DOHH2 (cell line): ENCODE results near the gene TIMM17B.
A peak's percentile ranks its signal among the peaks of the same experiment; 100 is the strongest.

Experiments used
- H3F3A ChIP-seq: fragments of 200-600 bp; sonication (generic), shearing (Covaris generic); 2 replicates; pipeline ENCODE4 v1.6.0; 2016; ENCODE audit warnings: antibody characterized with exemption, mild to moderate bottlenecking; ENCODE audit not compliant: control insufficient read depth, insufficient read depth
- H3K27ac ChIP-seq: fragments of 200-600 bp; sonication (generic); 2 replicates; pipeline ENCODE4 v1.5.1; 2014; ENCODE audit warnings: low read depth, mild to moderate bottlenecking, low read length, moderate library complexity
- H3K27me3 ChIP-seq: fragments of 200-600 bp; sonication (generic); 2 replicates; pipeline ENCODE4 v1.6.1; 2014; ENCODE audit warnings: mild to moderate bottlenecking, low read length, mixed read lengths; ENCODE audit not compliant: control insufficient read depth
- H3K36me3 ChIP-seq: fragments of 200-600 bp; sonication (generic); 2 replicates; pipeline ENCODE4 v1.6.1; 2014; ENCODE audit warnings: mild to moderate bottlenecking, low read length, moderate library complexity, mixed read lengths; ENCODE audit not compliant: control insufficient read depth
- H3K4me1 ChIP-seq: fragments of 200-600 bp; sonication (generic); 2 replicates; pipeline ENCODE4 v1.6.1; 2014; ENCODE audit warnings: mild to moderate bottlenecking, low read length, mixed read lengths; ENCODE audit not compliant: control insufficient read depth
- H3K4me2 ChIP-seq: fragments of 200-600 bp; sonication (generic); 2 replicates; pipeline ENCODE4 v1.6.0; 2014; ENCODE audit warnings: mild to moderate bottlenecking, low read length, moderate library complexity
- H3K4me3 ChIP-seq: fragments of 200-600 bp; sonication (generic); 2 replicates; pipeline ENCODE4 v1.5.1; 2014; ENCODE audit warnings: mild to moderate bottlenecking, low read length, mixed read lengths
- H3K79me2 ChIP-seq: fragments of 200-600 bp; sonication (generic); 2 replicates; pipeline ENCODE4 v1.6.1; 2014; ENCODE audit warnings: mild to moderate bottlenecking, low read length, mixed read lengths; ENCODE audit not compliant: control insufficient read depth
- H3K9me2 ChIP-seq: fragments of 200-600 bp; sonication (generic); replicated peaks from 2 replicates; pipeline ENCODE4 v1.6.1; 2014; ENCODE audit warnings: mild to moderate bottlenecking, low read length, mixed read lengths; ENCODE audit not compliant: control insufficient read depth
- H3K9me3 ChIP-seq: fragments of 200-600 bp; sonication (generic); 2 replicates; pipeline ENCODE4 v1.6.1; 2014; ENCODE audit warnings: antibody characterized with exemption, low read length, mixed read lengths; ENCODE audit not compliant: control insufficient read depth, insufficient read depth
- H4K20me1 ChIP-seq: fragments of 200-600 bp; sonication (generic); 2 replicates; pipeline ENCODE4 v1.6.0; 2014; ENCODE audit warnings: low read depth, mild to moderate bottlenecking, antibody characterized with exemption, low read length, moderate library complexity; ENCODE audit not compliant: control insufficient read depth, insufficient read depth
- CTCF ChIP-seq: fragments of 200-600 bp; sonication (generic); IDR thresholded peaks from one replicate; pipeline ENCODE4 v1.5.1; 2014; ENCODE audit warnings: antibody characterized with exemption, mild to moderate bottlenecking, low read depth, low read length; ENCODE audit not compliant: poor library complexity, severe bottlenecking
- EZH2phosphoT487 ChIP-seq: fragments of 200-600 bp; sonication (generic); IDR thresholded peaks from 2 replicates; pipeline ENCODE4 v1.6.1; 2017; ENCODE audit warnings: borderline replicate concordance, mild to moderate bottlenecking, antibody characterized with exemption, low read length, moderate library complexity, mixed read lengths

TIMM17B gene

GRCh38 chrX:48934581-48935300 is 37.2 kb upstream of the TIMM17B start:
- no peaks in the 10 kb centered on the region for H3K9me2 ChIP-seq
- H3K27ac ChIP-seq, result peak overlapping the region; percentile 12; the same call in 1 of the 2 replicates
- H3K27me3 ChIP-seq, result no peaks in the 10 kb centered on the region
- peaks cover 47% of the 10 kb centered on the region for H3K79me2 ChIP-seq
- no peaks in the 10 kb centered on the region for H3K9me3 ChIP-seq
- H4K20me1 ChIP-seq, result no peaks in the 10 kb centered on the region
- H3K4me1 ChIP-seq, result peaks cover 60% of the 10 kb centered on the region
- peaks cover 12% of the 10 kb centered on the region for H3F3A ChIP-seq
- no peak overlapping the region for H3K4me3 ChIP-seq
- TF ChIP-seq EZH2phosphoT487 (no peak), CTCF (no peak)
- no peak overlapping the region for H3K4me2 ChIP-seq
- H3K36me3 ChIP-seq, result peaks cover 55% of the 10 kb centered on the region

GRCh38 chrX:48933757-48934156 is 36.2 kb upstream of the TIMM17B start:
- Histone ChIP-seq H4K20me1 (no peaks in the 10 kb centered on the region), H3K9me2 (no peaks in the 10 kb centered on the region), H3K9me3 (no peaks in the 10 kb centered on the region), H3F3A (peaks cover 3% of the 10 kb centered on the region; the same call in 1 of the 2 replicates), H3K4me1 (peaks cover 52% of the 10 kb centered on the region), H3K36me3 (peaks cover 48% of the 10 kb centered on the region), H3K27ac (peak overlapping the region; percentile 30), H3K4me3 (no peak overlapping the region), H3K27me3 (no peaks in the 10 kb centered on the region), H3K79me2 (peaks cover 37% of the 10 kb centered on the region), H3K4me2 (no peak overlapping the region)
- TF ChIP-seq EZH2phosphoT487 (no peak), CTCF (no peak)

GRCh38 chrX:48927736-48928382 is 30.3 kb upstream of the TIMM17B start:
- peaks cover 28% of the 10 kb centered on the region for H3K36me3 ChIP-seq
- no peak overlapping the region for H3K27ac ChIP-seq

More at GRCh38 chrX:48927736-48928382, 30.3 kb upstream of the TIMM17B start:
- H4K20me1 ChIP-seq, result no peaks in the 10 kb centered on the region
- H3K4me1 ChIP-seq, result peaks cover 15% of the 10 kb centered on the region
- H3F3A ChIP-seq, result no peaks in the 10 kb centered on the region
- H3K4me2 ChIP-seq, result peak overlapping the region; percentile 39
- TF ChIP-seq EZH2phosphoT487, result no peak
- TF ChIP-seq CTCF, result no peak
- H3K9me3 ChIP-seq, result no peaks in the 10 kb centered on the region
- H3K9me2 ChIP-seq, result no peaks in the 10 kb centered on the region
- no peak overlapping the region for H3K4me3 ChIP-seq
- peaks cover 9% of the 10 kb centered on the region; the same call in 1 of the 2 replicates for H3K79me2 ChIP-seq
- no peaks in the 10 kb centered on the region for H3K27me3 ChIP-seq
